DMS153 treated with DMSO at 0.1 percent for 48 hours (cell line): ENCODE measurements around the gene TIMM17B.

Experiments
- DNase-seq: peaks from one replicate; lab custom pipeline; 2025; ENCODE audit not compliant: unreplicated experiment; lab: John Stamatoyannopoulos, UW

TIMM17B gene

DNA sequence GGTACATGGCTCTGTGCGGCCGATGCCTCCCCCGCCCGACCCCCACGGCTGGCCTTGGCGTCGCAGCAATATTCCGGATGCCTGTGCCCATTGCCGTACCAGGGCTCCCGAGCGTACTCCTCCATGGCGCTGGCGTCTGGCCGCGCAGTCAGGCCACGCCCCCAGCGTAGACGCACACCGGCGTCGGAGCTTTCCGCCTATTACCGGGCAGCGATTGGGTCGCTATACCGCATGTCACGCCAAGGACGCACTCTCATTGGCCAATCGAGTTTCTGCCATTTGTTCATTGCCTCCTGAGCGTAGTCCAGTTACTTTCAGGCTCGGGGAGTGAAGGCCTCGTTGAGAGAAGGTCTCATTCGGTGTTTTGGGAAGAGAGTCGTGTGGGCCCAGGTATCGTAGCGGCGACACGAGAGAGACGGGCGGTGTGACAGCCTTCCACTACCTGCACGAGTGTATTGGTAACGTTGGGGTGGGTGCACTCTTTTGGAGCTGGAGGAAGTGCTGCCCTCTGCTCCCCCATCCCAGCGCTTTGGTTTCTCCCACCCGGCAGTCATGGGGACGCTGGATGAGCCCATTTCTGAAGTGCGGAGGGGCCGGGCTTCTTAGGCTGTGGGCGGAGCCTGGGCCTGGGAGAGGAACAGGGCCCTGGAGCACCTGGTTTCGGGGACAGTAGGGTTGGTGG lies at the start of gene TIMM17B, which contains the start of gene PQBP1:
Gene TIMM17B, minus strand, starts transcription at position 144 of the 682 bp plus-strand sequence. Its CDS starts 19 bp downstream, at position 125.
Gene PQBP1, plus strand, starts transcription at position 306 of the 682 bp plus-strand sequence. CDS start 580 bp downstream, outside the sequence.
- peak; percentile 80 for DNase-seq

DNA sequence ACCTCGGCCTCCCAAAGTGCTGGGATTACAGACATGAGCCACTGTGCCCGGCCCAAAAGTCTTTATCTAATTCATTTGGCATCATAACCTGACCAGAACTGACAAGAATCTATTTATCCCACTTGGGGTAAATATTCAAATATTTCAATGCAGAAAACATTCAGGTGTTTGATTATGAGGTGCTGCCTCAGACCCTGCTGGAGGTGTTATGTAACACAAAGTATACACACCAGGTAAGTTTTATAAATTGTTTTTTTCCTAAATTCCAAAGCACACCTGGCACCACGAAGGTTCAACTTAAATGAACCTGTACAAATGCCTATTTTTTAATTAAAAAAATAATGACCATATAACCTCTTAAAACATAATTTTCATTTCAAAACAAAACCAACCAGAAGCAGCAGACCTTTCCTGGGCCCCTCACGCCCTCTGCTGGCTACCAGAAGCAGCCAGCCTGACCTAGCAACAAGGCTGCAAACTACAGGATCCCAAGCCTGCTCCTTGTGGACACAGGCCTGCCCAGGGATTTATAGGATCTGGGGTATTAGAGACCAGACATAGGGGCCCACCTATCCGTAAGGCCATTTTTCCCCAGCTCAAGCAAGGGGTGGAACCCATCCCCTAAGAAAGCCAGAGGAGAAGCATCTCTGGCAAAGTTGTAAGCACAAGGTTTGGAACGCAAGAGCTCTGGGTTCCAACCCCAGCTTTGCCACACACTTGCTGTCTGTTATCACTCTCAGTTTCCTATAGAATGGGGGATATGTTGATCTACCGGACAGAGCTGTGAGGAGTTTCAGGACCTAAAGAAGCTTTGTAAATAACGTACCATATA lies 48.2 kb upstream of the TIMM17B start:
- DNase-seq, result no peak

DNA sequence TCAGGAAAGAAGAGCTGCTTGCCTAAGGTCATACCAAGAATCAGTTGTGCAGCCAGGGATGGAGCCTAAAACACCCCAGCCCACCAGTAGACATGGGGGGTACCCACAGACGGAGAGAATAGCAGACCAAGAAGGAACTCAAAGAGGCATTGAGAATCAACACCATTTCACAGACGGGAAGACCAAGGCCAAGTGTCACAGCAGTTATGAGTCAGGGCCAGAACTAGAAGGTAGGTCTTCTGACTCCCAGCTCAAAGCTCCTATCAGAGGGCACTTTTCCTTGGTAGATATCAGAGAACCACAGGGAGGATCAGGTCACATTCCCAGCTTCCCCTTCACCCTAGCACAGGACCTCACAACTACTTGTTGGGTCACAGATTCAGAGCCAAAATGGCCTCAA lies 45.3 kb upstream of the TIMM17B start:
- DNase-seq, result no peak

DNA sequence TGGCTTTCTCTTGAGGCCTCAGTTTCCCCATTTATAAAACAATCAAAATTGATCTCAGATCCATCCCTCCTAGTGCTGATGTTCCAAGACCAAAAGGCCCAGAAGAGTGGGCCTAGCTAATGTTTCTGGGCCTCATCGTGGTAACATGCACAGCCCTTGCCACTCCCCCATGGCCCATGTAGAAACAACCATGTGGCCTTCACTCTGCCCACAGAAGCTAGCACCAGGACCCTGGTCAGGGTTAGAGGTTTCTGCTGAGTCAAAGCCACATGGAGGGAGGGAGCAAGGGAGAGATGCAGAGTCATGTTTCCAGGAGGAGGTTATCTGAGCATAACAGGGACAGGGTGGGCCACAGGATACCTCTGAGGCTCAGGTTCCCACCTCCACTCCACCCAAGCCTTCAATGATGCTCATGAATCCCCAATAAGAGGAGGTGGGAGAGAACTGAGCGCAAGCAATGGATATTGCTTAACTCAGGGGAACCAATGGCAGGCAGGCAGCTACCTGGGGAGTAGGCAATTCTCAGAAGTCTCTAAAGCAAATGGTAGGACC lies 42.9 kb upstream of the TIMM17B start:
- no peak for DNase-seq

DNA sequence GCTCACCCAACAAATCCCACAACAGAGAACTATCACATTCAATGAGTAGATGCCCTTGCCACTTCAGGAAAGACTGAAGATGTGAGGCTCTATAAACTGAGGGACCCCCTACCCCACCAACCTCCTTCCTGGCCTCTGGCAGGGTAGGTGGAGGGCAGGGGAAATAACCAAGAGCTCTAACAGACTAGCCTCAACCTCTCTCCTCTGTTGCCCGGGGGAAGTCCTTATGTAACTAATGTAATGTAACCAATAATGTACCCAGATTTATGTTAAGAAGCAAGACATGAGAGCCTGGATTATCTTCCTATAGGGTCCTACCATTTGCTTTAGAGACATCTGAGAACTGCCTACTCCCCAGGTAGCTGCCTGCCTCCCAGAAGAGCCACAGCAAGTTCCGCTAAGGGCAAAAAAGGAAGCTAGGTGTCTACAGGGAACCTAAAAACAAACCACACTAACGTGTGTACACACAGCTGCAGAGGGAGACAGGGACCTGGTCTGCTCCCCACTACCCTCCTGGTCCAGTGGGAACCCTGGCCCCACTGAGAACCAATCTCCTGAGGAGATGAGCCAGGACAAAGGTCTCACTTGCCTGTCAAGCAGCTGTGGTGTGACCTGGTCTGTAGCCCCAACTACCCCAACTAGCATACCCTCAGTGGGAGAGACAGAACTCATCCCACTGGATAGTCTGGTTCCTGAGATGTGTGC lies 42.1 kb upstream of the TIMM17B start:
- DNase-seq, result no peak

DNA sequence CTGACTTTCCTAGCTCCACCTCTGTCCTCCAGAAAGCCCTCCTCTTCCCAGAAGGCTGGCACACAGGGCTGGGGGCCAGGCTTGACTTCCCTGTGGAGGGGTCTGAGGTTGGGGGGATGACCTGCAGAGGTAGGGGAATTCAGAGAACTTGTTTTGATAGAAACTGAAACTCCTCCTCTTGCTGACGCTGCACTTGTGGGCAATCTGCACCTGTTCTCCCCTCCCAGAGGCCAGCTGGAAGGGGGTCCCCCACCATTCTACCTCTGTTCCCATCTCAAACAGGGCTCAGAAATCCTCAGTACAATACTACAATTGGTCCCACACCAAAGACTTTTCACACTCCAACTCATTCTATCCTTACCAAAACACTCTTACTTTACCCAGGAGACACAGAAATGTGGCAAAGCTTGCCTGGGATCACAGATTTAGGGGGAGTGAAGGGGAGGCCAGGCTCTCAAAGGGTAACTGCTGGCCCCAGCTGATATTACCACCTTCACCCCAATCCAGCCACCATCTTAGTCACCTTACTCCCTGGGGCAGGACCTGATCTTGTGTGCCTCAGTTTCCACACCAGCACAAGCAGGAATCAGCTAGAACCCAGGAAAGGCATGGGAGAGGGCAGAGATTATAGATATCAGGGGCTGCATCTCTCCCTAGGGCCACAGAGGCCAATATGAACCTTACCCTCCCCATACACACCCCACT lies 41.3 kb upstream of the TIMM17B start:
- DNase-seq, result no peak

DNA sequence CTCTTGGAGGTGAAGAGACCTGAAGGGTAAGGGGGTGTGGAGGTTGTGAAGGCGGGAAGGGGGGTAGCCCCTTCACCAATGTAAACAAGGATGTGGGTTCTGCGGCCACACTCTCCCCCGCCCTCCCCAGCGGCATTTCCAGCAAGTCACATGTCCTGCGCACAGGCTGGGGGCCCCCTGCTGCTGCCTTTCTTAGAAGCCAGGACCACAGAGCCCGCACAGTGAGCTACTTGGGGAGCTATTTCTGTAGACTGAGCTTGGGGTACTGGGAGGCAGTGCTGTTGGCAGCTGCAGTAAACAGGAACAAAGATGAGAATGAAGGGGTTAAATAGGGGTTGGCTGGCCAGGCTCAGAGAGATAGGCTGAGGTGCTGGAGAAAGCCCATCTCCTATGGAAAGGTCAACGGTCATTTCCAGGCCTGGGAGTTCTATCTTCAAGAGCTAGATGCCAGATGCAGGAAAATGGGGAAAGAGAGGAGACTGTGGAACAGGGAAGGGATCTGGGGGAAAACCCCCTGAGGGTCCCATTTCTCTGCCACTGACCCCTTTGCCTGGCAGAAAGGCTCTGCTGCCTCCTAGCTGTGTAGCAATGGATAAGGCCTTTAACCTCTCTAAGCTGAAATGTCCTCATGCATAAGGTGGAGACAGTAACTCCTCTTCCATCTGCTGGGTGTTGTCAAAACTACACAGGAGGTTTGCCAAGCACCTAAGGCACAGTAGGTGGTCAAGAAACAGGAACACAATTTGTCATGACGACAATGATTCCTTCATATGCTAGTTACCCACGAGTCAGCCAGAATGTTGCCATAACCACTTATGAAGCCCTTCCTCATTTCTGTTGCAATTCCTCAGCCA lies 39.7 kb upstream of the TIMM17B start:
- DNase-seq, result no peak

DNA sequence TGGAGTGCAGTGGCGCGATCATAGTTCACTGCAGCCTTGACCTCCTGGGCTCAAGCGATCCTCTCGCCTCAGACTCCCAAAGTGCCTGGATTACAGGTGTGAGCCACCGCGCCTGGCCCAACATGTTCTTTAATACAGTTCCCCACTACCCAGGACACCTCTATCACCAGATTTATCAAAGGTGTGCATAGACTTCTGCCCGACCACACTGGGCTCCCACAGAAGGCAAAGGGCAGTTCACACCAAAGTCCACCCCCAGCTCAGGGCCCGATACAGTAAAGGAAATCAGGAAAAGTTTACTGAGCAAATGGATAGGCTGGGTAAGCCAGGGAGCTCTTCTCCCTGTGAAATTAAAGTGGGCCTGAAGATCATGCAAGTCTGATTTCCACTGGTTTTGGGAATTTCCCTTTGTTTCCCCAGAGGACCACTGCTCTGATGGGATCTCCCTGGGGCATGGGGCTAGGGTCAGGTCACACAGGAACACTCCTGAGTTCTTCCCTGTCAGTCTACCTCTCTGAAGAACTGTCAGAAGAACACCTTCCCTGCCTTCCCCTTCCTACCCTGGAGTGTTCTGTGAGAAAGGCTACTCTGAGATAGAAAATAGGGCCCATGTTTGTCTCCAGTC lies 39.0 kb upstream of the TIMM17B start:
- no peak for DNase-seq

DNA sequence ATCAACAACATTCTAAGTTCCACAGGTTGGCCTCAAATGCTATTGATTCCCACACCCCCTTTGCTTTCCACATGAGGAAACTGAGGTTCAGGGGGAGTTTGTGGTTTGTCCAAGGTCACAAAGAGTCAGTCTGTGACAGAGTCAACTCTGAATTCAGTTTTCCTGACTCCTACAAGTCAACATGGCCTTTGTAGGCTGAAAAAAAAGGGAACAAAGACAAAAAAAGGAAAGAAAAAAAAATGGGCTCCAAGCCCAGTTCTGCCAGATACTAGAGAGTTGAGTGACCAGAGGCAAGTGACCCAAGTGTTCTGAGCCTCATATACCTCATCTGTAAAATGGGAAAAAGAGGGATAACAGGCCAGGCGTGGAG lies 37.7 kb upstream of the TIMM17B start:
- DNase-seq, result no peak

DNA sequence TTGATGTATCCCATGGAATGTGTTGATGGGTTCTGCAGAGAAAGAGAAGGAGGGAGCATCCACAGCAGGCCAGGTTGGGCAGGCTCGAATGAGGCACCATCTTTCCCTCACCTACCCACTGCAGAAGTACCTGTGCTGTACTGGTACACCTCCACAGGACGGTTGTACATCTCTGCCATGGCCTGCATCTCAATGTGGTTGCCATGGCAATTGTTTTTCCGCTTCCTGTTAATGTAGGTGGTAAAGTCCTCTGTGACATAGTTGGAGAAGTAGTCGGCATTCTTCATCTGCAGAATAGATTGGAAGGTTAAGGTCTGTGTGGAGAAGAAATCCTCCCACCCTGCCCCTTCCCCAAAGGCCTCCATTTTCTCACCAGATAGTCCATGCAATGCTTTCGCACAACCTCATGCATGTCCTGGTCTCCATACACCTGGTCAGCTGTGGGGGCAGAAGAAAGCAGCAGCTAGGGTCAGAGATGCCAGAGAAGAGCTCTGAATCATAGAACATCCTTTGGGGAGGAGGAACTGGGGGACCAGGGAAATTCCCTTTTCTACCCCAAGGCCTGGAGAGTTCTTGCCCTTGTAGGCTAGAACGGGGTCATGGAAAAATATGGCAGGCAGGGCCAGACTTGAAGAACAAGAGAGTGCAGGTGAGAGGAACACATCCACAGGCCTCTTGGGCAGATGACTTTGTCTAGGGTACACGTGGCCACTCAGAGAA lies 37.2 kb upstream of the TIMM17B start:
- no peak for DNase-seq

DNA sequence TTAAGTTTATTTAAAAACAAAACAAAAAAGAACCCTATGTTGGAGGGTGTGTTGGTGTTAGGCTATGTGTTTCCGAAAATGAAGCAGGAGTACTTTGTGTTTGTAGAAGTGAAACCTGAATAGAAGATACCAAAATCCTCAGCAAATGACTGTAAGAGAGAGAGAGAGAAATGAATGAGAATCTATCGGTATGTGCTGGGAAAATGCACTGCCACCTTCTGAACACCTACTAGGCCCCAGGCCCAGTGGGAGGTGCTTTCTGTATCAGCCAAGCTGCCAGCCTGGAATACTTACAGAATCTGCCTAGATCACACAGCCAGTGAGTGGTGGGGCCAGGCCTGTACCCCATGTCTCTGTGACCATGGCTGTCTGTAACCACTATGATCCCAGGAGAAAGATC lies 36.2 kb upstream of the TIMM17B start:
- DNase-seq, result no peak

DNA sequence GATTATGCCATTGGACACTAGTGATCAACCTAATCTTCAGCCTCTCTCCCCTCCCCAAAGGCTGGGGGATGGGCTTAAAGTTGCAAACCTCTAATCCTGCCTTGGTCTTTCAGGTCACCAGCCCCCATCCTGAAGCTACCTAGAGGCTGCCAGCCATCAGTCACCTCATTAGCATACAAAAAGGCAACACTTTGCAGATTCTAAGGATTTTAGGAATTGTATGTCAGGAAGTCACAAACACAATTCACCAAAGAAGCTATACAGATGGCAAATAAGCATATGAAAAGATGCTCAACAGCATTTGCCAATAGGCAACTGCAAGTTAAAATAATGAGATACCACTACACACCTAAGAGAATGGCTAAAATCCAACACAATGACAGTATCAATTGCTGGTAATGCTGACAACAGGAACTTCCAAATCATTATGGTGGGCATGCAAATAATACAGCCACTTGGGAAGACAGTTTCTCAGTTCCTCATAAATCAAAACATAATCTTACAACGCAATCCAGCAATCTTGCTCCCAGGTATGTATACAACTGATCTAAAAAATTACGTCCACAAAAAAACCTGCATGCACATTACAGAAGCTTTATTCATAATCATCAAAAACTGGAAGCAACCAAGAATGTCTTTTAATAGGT lies 30.3 kb upstream of the TIMM17B start:
- no peak for DNase-seq

DNA sequence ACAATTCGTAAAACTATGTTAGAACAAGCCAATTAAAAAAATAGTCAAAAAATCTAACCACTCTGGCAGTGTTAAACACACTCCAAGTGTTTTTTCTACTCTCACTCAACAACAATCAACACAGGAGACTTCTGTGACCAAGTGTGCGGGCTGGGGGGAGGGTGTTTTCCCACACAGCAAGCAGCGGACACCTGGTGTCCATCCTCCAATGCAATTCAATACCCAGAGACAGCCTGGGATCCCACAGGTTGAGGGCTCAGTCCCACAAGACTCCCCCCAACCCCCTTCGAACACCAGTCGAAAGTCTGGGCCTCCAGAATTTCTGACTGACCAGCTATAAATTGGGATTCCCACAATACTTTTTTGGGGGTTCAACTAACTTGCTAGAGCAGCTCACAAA lies 29.6 kb upstream of the TIMM17B start:
- DNase-seq, result no peak

DNA sequence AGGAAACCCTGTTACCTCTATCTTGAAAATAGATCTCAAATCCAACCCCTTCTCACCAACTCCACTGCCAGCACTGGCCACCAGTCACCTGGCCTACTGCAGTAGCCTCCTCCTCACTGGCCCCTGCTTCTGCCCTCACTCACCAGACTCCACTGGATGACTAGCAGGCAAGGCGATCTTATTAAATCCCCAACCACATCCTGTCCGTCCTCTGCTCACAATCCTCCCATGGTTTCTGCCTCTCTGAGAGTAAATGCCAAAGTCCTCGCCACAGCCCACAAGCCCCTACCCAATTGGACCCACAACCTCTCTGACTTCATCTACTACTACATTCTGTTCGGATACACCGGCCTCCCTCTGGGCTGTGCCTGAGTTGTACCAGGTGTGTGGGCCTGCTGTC lies 26.7 kb upstream of the TIMM17B start:
- DNase-seq, result no peak

DNA sequence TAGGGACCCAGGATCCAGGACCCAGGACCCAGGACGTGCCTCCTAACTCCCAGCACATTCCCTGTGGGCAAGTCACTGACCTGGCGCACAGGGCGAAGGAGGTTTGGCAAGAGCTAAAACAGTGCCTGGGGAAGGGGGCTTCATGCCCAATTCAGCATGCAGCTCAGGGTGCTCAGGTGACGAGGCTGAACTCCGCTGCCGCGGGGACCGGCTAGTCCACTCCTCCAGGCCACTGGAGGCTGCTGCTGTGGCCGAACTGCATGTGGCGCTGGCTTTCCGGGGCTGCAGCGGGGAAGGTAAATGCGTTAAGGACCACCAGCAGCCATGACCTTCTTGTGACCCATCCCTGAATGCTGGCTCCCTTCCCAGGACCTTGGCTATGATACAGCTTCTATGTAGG lies 26.2 kb upstream of the TIMM17B start:
- DNase-seq, result no peak

DNA sequence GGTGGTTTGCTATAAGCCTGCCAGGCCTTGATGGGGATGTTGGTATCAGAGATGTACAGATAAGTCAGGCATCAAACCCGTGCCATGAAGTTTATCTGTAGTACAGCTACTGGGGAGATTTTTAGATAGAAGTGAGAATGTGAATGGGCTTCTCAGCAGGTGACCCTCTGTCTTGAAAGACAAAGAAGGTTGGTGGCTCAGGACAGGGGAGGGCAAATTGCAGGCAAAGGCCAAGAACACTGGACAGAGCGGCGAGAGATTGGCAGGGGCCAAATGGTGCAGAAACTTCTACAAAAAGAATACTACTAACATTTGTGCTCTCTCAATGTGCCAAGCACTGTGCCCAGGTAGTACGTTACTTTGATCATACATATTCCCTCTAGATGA lies 23.1 kb upstream of the TIMM17B start:
- no peak for DNase-seq

DNA sequence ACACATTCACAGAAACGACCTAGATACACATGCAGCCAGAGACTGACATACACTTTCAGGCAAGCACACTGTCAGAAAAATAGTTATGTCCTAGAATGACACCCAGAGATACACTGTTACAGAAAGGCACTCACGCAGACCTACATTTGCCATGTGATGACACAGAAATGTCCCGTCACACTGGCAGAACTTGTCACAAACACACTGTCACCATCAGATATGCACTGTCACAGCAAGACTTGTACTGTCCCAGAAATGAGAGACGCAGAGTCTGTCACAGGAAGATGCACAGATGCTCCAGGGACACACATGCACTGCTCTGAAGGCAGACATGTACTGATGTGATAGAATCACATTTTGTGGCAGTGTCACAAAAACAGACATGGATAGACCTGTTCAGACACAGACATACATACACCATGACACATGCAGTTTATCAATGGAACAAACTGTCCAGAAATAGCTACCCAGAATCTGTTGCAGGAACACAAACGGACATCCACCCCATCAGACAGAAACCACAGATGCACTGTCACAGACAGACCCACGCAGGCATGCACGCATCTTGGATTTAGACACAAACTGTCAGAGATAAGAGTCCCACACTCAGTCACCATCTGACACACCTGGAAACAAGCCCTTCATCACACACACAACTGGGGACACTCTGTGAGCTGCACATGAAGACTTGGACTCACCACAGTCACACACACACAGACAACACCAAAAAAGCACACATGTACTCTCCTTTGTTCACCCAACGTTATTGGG lies 22.6 kb upstream of the TIMM17B start:
- no peak for DNase-seq
